H1 (cell line): ENCODE measurements around the gene IL13RA1. TPM values are rescaled to one million over a fixed set of nuclear protein-coding genes. Genes with fewer than 3 reads are reported as not detected.

Experiments used
- SAP30 ChIP-seq: fragments of 300-600 bp; sonication (generic); IDR thresholded peaks from 2 replicates; pipeline ENCODE4 v1.7.1; 2012; ENCODE audit warnings: low read length, moderate library complexity, mild to moderate bottlenecking, inconsistent platforms; ENCODE audit not compliant: insufficient read depth, insufficient replicate concordance
- SIRT6 ChIP-seq: IDR thresholded peaks from one replicate; pipeline ENCODE4 v1.7.1; 2012; ENCODE audit warnings: low read length, inconsistent platforms
- polyA plus RNA-seq, 7 experiments: library from polyadenylated mRNA; depleted of rRNA in 3 of 7; stranded (reverse) in 5 of 7; unstranded in 2 of 7; fragments of >200 nt in 5 of 7; fragments of 200-250 nt in 2 of 7; gene quantifications; 1 replicate in 5 of 7; 2 replicates in 1 of 7; 4 replicates in 1 of 7; pipeline versions ENCODE4 v1.2.1 to v1.2.3, GENCODE V29; 2011 to 2013; ENCODE audit warnings: missing spikeins in 2 of 7, mixed read lengths in 2 of 7
- total RNA-seq: library from RNA; stranded (reverse); fragmentation: NEBNext Ultra II Directional; extraction: Animal tissue kit (Norgen Biotek cat#: 25700); gene quantifications from 2 replicates; pipeline ENCODE4 v1.2.1, GENCODE V29; 2021

The IL13RA1 gene
- total and polyA plus RNA-seq, 2 of the 8 experiments (the other 6 are each of a cell fraction or from before 2014, with no cell fraction given), result 3.3 to 9.4 TPM

DNA sequence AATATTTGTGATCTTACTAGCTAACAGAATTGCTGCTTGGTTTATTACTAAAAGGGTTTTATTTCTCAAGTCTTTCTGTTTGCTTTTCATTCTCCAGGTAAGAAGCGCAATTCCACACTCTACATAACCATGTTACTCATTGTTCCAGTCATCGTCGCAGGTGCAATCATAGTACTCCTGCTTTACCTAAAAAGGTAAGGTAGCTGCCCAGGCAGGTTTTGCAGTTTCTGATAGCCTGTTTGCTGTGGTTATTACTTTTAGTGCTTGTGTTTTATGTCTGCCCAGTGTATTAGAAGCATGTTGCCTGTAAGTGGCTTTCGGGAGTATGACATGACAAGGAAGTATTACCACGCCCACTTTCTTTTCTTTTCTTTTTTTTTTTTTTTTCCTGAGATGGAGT is 46.4 kb downstream of the IL13RA1 start (continued):
- TF ChIP-seq SIRT6 (no peak), SAP30 (no peak)
